WTC11 (cell line): ENCODE measurements around the gene RNF169.

Experiments used
- ARID4B ChIP-seq: sonication (generic); formaldehyde crosslinking; IDR thresholded peaks from 2 replicates; pipeline ENCODE4 v1.8.0; 2023; ENCODE audit warnings: missing genetic modification reagents, mild to moderate bottlenecking, borderline replicate concordance
- CREM ChIP-seq: sonication (generic); formaldehyde crosslinking; IDR thresholded peaks from 2 replicates; pipeline ENCODE4 v1.8.1; 2022; ENCODE audit warnings: mild to moderate bottlenecking, missing genetic modification reagents, moderate library complexity
- CTCF ChIP-seq: fragments of 200-600 bp; IDR thresholded peaks from 2 replicates; pipeline ENCODE4 v1.8.0; 2022; ENCODE audit warnings: antibody characterized with exemption
- NR3C1 ChIP-seq: sonication (generic); formaldehyde crosslinking; conservative IDR thresholded peaks from 2 replicates; pipeline ENCODE4 v1.8.1; 2023; ENCODE audit warnings: low read depth, mild to moderate bottlenecking, missing genetic modification reagents
- TCF7 ChIP-seq: sonication (generic); formaldehyde crosslinking; IDR thresholded peaks from 2 replicates; pipeline ENCODE4 v1.8.0; 2022; ENCODE audit warnings: mild to moderate bottlenecking, low read depth, missing genetic modification reagents, moderate library complexity
- TF ChIP-seq, protein P1 (sequence below): sonication (generic); formaldehyde crosslinking; IDR thresholded peaks from 2 replicates; pipeline ENCODE4 v1.8.1; 2023; ENCODE audit warnings: mild to moderate bottlenecking, missing genetic modification reagents, moderate library complexity

- TF ChIP-seq CREM, result no peak
- no peak for TF ChIP-seq CTCF
- no peak for TF ChIP-seq TCF7
- no peak for TF ChIP-seq NR3C1 (CRISPR knock-in tag)
- TF ChIP-seq, protein P1, sequence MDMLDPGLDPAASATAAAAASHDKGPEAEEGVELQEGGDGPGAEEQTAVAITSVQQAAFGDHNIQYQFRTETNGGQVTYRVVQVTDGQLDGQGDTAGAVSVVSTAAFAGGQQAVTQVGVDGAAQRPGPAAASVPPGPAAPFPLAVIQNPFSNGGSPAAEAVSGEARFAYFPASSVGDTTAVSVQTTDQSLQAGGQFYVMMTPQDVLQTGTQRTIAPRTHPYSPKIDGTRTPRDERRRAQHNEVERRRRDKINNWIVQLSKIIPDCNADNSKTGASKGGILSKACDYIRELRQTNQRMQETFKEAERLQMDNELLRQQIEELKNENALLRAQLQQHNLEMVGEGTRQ, result peak; percentile 64
- no peak for TF ChIP-seq ARID4B (CRISPR knock-in tag)
Observed at GRCh38 chr11:74853223-74853622, 104.6 kb downstream of the RNF169 start.
